Stimulated activated naive CD8-positive, alpha-beta T cell treated with anti-CD3 and anti-CD28 coated beads, Interleukin-15, Interleukin-2, amounts not matched to agents 100 ng/mL and 50 ng/mL, for 24 hours (primary cell): ENCODE data around the gene KCNAB1.
"Not testable (repeated sequence)": the region's sequence is repeated elsewhere in the genome, so short reads cannot be mapped to it uniquely, and the experiment has no call there.

Experiments used
- H3K27ac Mint-ChIP-seq: one replicate; pipeline ENCODE4 v1.8.0; 2021; ENCODE audit warnings: mild to moderate bottlenecking, mixed read lengths
- H3K27me3 Mint-ChIP-seq: one replicate; pipeline ENCODE4 v1.8.0; 2021; ENCODE audit warnings: mixed read lengths
- H3K36me3 Mint-ChIP-seq: one replicate; pipeline ENCODE4 v1.8.0; 2021; ENCODE audit warnings: low read depth, mixed read lengths
- H3K4me1 Mint-ChIP-seq: one replicate; pipeline ENCODE4 v1.8.0; 2021; ENCODE audit warnings: low read depth, mixed read lengths
- H3K4me3 Mint-ChIP-seq: one replicate; pipeline ENCODE4 v1.8.0; 2021; ENCODE audit warnings: mild to moderate bottlenecking, mixed read lengths
- H3K9me3 Mint-ChIP-seq: one replicate; pipeline ENCODE4 v1.8.0; 2021; ENCODE audit warnings: mixed read lengths

Gene KCNAB1

DNA sequence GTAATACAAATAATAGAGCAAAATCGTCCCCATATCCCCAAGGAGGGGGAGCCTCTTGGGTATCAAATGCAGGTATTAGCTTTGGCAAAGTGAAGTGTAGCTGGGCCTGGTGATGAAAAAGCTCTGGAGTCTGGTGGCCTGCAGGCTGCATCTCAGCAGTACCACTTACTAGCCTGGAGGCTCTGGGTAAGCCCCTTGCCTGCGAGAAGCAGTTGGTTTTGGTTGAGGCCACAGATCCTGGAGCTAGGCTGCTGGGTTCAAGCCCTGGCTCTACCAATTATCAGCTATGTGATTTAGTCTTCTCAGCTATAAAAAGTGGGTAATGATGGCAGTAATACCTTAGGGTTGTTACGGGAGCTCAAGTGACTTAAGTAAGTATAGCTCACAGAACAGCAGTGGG, 6.1 kb downstream of the KCNAB1 start:
- no peak overlapping the region for H3K4me3 Mint-ChIP-seq
- H3K4me1 Mint-ChIP-seq, result no peaks in the 10 kb centered on the region
- peaks cover 4% of the 10 kb centered on the region for H3K27me3 Mint-ChIP-seq

DNA sequence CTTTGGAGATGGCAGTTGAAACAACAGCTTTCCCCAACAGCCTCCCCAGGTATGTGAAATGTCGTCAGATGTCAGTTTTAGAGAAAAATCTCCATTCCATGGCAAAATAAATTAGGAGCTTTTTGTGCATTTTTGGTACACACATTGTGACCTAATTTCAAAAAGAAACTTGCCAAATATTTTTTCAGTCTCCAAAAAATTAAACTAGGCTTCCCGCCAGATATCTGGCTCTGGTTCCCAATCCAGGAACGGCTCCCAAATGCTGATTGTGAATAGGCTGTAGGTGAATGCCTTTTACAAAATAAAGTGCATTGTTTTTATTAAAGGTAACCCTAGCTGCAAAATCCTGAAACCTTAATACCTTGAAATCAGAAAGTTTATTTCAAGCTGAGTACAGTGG, 10.9 kb downstream of the KCNAB1 start:
- Mint-ChIP-seq H3K27me3 (peaks cover 16% of the 10 kb centered on the region), H3K27ac (no peak overlapping the region), H3K9me3 (no peaks in the 10 kb centered on the region), H3K36me3 (no peaks in the 10 kb centered on the region), H3K4me3 (no peak overlapping the region), H3K4me1 (peaks cover under 1% of the 10 kb centered on the region)

More for the DNA sequence above, 6.1 kb downstream of the KCNAB1 start:
- H3K27ac Mint-ChIP-seq, result no peak overlapping the region
- H3K36me3 Mint-ChIP-seq, result no peaks in the 10 kb centered on the region
- H3K9me3 Mint-ChIP-seq, result no peaks in the 10 kb centered on the region

DNA sequence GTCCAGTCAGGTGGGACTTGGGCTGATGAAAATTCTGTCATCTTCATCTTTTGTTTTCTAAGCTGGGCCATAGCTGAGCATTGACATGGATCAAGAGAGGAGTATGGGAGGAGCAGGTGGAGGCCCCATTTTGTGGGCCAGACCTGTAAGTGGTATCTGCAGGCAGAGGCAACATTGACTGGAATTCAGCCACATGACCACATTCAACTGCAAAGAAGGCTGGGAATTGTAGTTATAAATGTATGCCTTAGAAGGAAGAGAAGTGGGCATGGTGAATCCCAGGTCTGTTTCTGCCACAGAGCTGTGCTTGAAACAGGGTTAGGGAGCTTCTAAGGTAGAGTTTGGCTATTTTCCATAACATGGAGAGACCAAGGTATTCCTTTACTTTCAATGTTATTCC, 11.4 kb downstream of the KCNAB1 start:
- Mint-ChIP-seq H3K4me3 (no peak overlapping the region), H3K27me3 (peaks cover 20% of the 10 kb centered on the region), H3K27ac (no peak overlapping the region)

DNA sequence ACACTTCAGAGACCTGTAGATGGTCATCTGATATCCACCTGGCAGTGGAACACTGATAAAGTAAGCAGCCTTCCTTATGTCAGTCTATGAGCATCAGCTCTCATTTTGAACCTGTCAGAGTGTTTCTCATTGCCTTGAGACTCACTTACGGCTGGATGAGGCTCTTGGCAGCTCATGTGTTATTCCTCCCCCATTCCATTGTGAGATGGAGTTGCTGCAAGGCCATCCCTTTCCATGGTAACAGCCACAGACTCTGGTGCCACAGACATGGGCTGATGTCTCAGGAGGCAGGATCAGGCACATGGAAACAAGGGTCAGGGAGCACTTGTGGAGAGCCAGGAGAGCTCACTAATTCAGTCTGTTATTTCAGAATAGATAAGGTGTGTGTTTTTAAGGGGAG, 11.9 kb downstream of the KCNAB1 start:
- Mint-ChIP-seq H3K4me3 (no peak overlapping the region), H3K4me1 (peaks cover 6% of the 10 kb centered on the region), H3K9me3 (no peaks in the 10 kb centered on the region), H3K36me3 (no peaks in the 10 kb centered on the region), H3K27me3 (peaks cover 25% of the 10 kb centered on the region), H3K27ac (no peak overlapping the region)

More for the DNA sequence above, 11.4 kb downstream of the KCNAB1 start:
- Mint-ChIP-seq H3K36me3 (no peaks in the 10 kb centered on the region), H3K9me3 (no peaks in the 10 kb centered on the region), H3K4me1 (peaks cover 6% of the 10 kb centered on the region)

DNA sequence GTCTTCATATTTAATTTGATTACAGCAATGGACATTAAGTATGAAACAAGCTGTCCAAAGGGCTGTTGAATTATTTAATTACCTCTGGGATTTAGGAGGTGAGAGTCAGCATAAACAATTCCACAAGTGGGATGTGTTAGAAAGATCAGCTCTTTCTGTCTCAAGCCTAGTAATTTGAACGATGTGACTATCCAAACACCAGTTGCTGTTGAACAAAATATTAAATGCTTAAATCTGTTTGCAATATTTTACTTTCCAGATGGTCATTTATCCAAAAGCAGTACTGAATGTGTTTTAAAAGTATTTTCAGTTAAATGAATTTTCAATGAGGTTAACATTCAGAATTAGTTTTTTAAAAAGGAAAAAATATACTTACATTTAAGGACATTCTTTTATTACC, 12.7 kb downstream of the KCNAB1 start:
- Mint-ChIP-seq H3K4me3 (no peak overlapping the region), H3K27ac (no peak overlapping the region), H3K36me3 (no peaks in the 10 kb centered on the region), H3K9me3 (no peaks in the 10 kb centered on the region), H3K4me1 (peaks cover 6% of the 10 kb centered on the region), H3K27me3 (peaks cover 27% of the 10 kb centered on the region)

DNA sequence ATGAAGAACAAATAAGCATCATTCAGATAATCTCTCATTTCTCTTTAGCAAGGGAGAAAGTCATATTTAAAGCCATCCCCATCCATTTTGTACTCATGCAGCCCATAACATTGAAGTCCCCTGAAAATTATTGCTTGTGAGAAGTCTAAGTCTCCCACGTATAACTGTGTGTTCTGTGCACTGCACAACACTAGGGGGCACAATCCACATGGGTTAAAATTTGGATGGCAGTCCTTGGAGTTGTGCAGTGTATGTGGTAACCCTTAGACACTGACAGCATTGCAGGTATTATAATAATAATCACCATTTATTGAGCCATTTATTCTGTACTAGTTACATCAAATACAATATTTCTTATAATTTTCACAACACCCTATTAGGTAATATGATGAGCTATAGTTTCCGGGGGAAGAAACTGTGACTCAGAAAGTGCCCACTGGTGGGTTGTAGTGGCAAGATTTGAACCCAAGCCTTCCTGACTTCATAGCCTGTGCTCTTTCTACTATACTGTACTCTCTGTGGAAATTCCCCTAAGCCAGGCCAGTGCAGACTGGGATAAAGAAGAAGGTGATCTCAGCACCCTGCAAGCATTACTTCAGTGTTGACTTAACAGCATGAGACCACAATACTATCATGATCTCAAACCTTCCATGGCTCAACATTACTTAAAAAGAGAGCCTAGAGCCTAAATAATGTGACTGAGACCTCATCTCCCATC, 15.7 kb downstream of the KCNAB1 start:
- Mint-ChIP-seq H3K36me3 (no peaks in the 10 kb centered on the region), H3K9me3 (no peaks in the 10 kb centered on the region)

DNA sequence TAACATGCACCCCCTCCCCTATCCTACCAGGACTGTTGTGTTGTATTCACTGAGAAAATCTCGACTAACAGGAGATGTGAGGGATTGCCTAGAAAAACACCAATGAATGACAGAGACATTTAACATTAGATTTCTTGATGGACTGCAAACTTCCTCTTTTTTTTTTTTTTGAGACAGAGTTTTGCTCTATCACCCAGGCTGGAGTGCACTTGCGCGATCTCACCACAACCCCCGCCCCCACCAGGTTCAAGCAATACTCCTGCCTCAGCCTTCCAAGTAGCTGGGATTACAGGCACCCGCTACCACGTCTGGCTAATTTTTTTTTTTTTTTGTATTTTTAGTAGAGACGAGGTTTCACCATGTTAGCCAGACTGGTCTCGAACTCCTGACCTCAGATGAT, 17.0 kb downstream of the KCNAB1 start:
- H3K9me3 Mint-ChIP-seq, H3K36me3 Mint-ChIP-seq, H3K27ac Mint-ChIP-seq, H3K4me3 Mint-ChIP-seq, H3K4me1 Mint-ChIP-seq: not testable (repeated sequence)
- peaks cover 29% of the 10 kb centered on the region for H3K27me3 Mint-ChIP-seq

More for the DNA sequence above, 15.7 kb downstream of the KCNAB1 start:
- peaks cover 6% of the 10 kb centered on the region for H3K4me1 Mint-ChIP-seq
- no peak overlapping the region for H3K4me3 Mint-ChIP-seq
- no peak overlapping the region for H3K27ac Mint-ChIP-seq
- peaks cover 29% of the 10 kb centered on the region for H3K27me3 Mint-ChIP-seq

DNA sequence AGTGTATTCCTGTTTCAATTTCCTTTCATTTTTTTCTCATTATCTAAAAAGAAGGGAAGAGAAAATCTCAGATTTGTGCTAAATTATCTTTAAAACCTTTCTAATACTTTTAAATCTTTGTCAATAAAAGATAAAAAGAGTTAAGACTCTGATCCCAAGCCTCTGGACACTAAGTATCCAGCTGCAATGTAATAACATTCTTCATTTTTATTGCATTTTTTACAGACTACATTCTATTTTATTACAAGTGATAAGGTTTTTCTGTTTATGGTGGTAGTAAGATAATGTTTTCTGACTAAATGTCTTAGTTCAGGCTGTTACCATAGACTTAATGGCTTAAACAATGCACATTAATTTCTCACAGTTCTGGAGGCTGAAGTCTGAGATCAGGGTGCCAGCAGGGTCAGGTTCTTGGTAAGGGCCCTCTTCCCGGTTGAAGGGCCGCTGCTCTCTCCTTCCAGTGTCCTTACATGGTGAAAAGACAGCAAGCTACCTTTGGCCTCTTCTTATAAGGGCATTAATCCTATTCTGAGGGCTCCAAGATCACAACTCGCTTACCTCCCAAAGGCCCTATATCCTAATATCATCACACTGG, 19.7 kb downstream of the KCNAB1 start:
- no peaks in the 10 kb centered on the region for H3K9me3 Mint-ChIP-seq
- peaks cover 6% of the 10 kb centered on the region for H3K4me1 Mint-ChIP-seq
- H3K27me3 Mint-ChIP-seq, result peaks cover 30% of the 10 kb centered on the region
- H3K27ac Mint-ChIP-seq, result no peak overlapping the region
- no peak overlapping the region for H3K4me3 Mint-ChIP-seq
- H3K36me3 Mint-ChIP-seq, result no peaks in the 10 kb centered on the region

DNA sequence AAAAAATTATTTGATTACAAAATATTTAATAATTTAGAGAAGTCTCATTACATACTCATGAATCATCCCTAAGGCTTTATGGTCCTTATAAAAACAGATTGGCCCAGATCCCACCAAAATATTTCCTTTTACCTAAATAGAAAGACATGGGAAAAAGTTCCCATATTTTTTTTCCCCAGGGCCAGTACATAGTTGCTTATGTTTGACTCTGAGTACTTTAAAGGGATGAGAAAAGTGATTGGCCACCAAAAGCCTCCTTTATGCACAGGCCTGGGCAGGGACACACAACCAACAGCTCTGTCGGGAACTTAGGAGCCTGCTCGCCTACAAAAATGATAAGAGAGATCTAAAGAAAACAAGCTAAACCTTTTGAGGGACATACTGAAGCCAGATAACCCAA, 22.3 kb downstream of the KCNAB1 start:
- no peaks in the 10 kb centered on the region for H3K9me3 Mint-ChIP-seq
- H3K27me3 Mint-ChIP-seq, result peaks cover 35% of the 10 kb centered on the region
- H3K4me3 Mint-ChIP-seq, result no peak overlapping the region
- H3K36me3 Mint-ChIP-seq, result no peaks in the 10 kb centered on the region
- H3K27ac Mint-ChIP-seq, result no peak overlapping the region
- no peaks in the 10 kb centered on the region for H3K4me1 Mint-ChIP-seq

DNA sequence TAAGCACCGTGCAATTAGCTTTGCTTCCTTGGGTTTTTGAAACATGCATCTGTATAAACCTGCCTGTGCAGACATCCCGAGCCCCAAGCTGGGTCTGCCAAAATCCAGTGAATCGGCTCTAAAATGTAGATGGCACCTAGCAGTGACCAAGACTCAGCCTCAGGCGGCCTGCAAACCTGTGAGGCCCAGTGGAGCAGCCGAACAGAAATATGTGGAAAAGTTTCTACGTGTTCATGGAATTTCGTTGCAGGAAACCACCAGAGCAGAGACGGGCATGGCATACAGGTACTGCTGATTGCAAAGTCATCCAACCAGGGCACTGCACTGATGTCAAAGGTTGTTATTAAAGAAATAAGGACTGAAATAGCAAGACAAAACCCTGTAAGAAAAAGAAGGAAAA, 22.8 kb downstream of the KCNAB1 start:
- Mint-ChIP-seq H3K36me3 (no peaks in the 10 kb centered on the region), H3K27me3 (peaks cover 31% of the 10 kb centered on the region), H3K9me3 (no peaks in the 10 kb centered on the region), H3K27ac (no peak overlapping the region), H3K4me1 (no peaks in the 10 kb centered on the region), H3K4me3 (no peak overlapping the region)

DNA sequence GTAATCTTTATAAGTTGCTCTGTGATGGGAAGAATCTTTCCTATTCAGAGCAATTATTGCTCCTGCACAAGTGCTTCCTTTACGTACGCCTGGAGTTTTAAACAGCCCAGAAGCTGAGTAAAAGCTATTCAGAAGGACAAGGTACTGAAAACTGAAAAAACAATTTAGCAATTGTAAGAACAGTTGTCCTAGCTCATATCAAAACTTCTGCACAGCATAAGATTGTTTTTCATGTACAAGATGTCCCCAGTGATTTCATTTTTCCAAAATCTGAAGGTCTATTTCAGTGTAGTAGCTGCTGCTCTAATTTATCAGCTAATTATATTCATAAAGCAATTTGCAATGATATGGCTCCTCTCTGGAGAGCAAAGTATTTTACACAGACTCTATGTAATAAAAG, 23.7 kb downstream of the KCNAB1 start:
- Mint-ChIP-seq H3K9me3 (no peaks in the 10 kb centered on the region), H3K4me3 (no peak overlapping the region), H3K36me3 (no peaks in the 10 kb centered on the region), H3K27me3 (peaks cover 31% of the 10 kb centered on the region), H3K27ac (no peak overlapping the region), H3K4me1 (no peaks in the 10 kb centered on the region)

DNA sequence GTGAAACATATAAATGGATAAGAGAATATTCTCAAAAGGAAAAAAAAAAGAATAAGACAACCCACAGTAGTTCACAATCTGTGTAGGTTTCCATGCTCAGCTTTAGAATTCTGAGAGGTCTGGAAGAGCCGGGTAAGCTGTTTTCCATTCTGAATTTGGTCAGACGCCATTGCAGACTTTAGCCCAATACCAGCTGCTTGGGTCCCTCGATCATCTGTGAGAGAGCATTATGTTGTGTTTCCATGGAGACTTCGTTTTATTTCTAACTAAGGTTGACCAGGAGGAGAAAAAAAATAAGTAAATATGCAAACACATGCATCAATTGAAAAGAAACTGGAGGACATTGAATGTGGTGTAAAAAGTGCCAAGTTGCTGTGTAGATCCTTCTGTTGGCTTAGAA, 25.5 kb downstream of the KCNAB1 start:
- Mint-ChIP-seq H3K4me3 (no peak overlapping the region), H3K4me1 (peaks cover 8% of the 10 kb centered on the region), H3K27me3 (peaks cover 27% of the 10 kb centered on the region), H3K27ac (no peak overlapping the region), H3K9me3 (no peaks in the 10 kb centered on the region), H3K36me3 (no peaks in the 10 kb centered on the region)

DNA sequence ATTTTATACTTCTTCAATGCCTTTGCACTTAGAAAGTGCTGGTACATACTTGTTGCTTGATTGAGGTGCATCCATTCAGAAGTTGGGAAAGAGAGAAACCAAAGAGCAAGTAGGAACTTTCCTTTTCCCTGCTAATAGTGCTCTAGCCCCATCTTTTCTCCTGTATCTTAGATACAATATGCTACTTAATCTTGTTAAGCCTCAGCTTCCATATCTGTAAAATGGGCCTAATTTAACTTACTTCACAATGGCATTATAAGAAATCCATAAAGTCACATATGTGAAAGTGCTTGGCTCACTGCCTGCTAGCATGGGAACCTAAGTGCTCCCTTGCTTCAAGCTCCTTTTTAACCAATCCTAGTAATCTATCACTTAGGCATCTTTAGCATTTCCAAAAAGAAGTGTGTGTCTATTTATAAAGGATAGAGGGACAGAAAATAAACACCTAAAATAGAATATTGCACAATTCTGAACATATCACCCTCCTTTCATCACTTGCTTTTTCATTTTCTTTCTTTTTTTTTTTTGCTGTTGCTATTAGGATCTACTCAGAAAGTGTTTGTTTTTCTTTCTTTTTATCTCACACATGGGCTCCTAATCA, 28.1 kb downstream of the KCNAB1 start:
- Mint-ChIP-seq H3K27me3 (peaks cover 24% of the 10 kb centered on the region), H3K4me3 (no peak overlapping the region), H3K36me3 (no peaks in the 10 kb centered on the region), H3K9me3 (no peaks in the 10 kb centered on the region), H3K27ac (no peak overlapping the region), H3K4me1 (peaks cover 8% of the 10 kb centered on the region)

DNA sequence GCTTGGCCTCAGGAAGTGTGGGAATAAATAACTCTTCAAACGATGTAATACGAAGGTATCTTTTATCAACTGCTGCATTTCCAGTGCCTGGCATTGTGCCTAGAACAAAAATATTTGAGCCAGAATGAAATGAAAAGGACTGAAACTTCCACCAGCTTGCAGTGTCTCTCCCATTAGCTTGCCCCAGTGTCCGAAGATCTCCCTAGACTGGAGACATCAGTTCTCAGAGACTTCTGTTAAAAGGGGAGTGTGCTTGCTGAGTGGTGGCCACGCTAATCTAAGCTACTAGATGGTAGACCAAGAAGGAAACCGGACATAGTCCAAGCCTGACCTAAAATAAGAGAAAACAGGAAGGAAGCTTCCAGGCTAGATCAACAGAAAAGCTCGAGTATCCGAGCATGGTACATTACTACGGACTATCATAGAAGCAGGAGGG, 28.6 kb downstream of the KCNAB1 start:
- Mint-ChIP-seq H3K4me1 (peaks cover 8% of the 10 kb centered on the region), H3K27ac (peak overlapping the region; percentile 6), H3K36me3 (no peaks in the 10 kb centered on the region), H3K27me3 (peaks cover 24% of the 10 kb centered on the region), H3K4me3 (no peak overlapping the region), H3K9me3 (no peaks in the 10 kb centered on the region)

DNA sequence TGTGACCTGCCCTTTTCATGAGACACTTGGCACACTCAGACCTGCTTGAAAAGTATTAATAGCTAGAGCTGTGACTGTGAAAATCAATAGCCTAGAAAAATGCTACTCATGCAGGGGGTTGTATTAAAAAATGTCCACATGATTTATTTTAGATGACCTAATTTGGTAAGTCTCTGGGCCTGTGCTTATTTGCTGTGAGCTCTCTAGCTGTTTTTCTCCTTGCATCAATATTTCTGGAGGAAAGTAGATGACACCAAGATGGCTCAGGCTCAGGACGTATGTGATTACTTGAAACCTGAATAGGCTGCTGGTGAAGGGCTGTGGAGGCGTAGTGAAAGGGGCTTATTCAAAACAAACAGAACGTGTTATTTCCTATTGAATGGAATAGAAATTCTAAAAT, 29.5 kb downstream of the KCNAB1 start:
- no peak overlapping the region for H3K27ac Mint-ChIP-seq

More for the DNA sequence above, 29.5 kb downstream of the KCNAB1 start:
- H3K9me3 Mint-ChIP-seq, result no peaks in the 10 kb centered on the region
- H3K36me3 Mint-ChIP-seq, result no peaks in the 10 kb centered on the region
- H3K4me3 Mint-ChIP-seq, result no peak overlapping the region
- peaks cover 8% of the 10 kb centered on the region for H3K4me1 Mint-ChIP-seq
- peaks cover 15% of the 10 kb centered on the region for H3K27me3 Mint-ChIP-seq
